ENCODE measurements around the gene MGAT5B. TPM values are rescaled to one million over a fixed set of nuclear protein-coding genes. Genes with fewer than 3 reads are reported as not detected.

Gene MGAT5B
- total RNA-seq, 1 donor from 2014 or later = 6.3 TPM

- H3K4me3 Mint-ChIP-seq (ENCODE audit: unreplicated experiment) = no peak overlapping the region
Observed at GRCh38 chr17:76833747-76834146, 34.5 kb upstream of the MGAT5B start.

GRCh38 chr17:76834870-76835269 lies 33.3 kb upstream of the MGAT5B start:
- TF ChIP-seq CTCF (IDR thresholded peaks at IDR 0.05; ENCODE audit: insufficient read depth, low read depth, low read length) (no peak), EZH2 (IDR thresholded peaks at IDR 0.05; ENCODE audit: insufficient read depth, low read length) (no peak)

More at GRCh38 chr17:76833747-76834146, 34.5 kb upstream of the MGAT5B start:
- Histone ChIP-seq H3K36me3 (ENCODE audit: insufficient read depth, low read length) (no peaks in the 10 kb centered on the region), H3K4me3 (ENCODE audit: insufficient read depth, low read depth, low read length) (no peak overlapping the region), H3K27ac (ENCODE audit: low read depth, low read length) (no peak overlapping the region), H3K9ac (ENCODE audit: low read length) (no peak overlapping the region), H3K27me3 (ENCODE audit: insufficient read depth, low read length) (peaks cover 11% of the 10 kb centered on the region), H3K4me2 (ENCODE audit: low read length) (no peak overlapping the region), H3K4me1 (ENCODE audit: insufficient read depth, low read length) (no peaks in the 10 kb centered on the region), H3K9me3 (ENCODE audit: insufficient read depth, low read depth, low read length) (no peaks in the 10 kb centered on the region), H2AFZ (ENCODE audit: low read depth, low read length) (no peak overlapping the region), H3K79me2 (ENCODE audit: insufficient read depth, low read length) (no peaks in the 10 kb centered on the region), H4K20me1 (ENCODE audit: insufficient read depth, low read length) (no peaks in the 10 kb centered on the region)
- no peaks in the 10 kb centered on the region for H3K9me3 Mint-ChIP-seq (ENCODE audit: unreplicated experiment)
- peaks cover 27% of the 10 kb centered on the region for H3K27me3 Mint-ChIP-seq (ENCODE audit: low read depth, unreplicated experiment)
- FAIRE-seq (no peak), DNase-seq (ENCODE audit: low read depth) (no peak)
- no peaks in the 10 kb centered on the region for H3K4me1 Mint-ChIP-seq (ENCODE audit: low read depth, unreplicated experiment)
- H3K36me3 Mint-ChIP-seq (ENCODE audit: low read depth, unreplicated experiment) = no peaks in the 10 kb centered on the region
- TF ChIP-seq CTCF (IDR thresholded peaks at IDR 0.05; ENCODE audit: insufficient read depth, low read depth, low read length) (no peak), EZH2 (IDR thresholded peaks at IDR 0.05; ENCODE audit: insufficient read depth, low read length) (no peak)
- no peak overlapping the region for H3K27ac Mint-ChIP-seq (ENCODE audit: unreplicated experiment)

GRCh38 chr17:76840443-76840767 lies 27.8 kb upstream of the MGAT5B start:
- Histone ChIP-seq H3K27ac (ENCODE audit: low read depth, low read length) (no peak overlapping the region), H2AFZ (ENCODE audit: low read depth, low read length) (no peak overlapping the region), H3K27me3 (ENCODE audit: insufficient read depth, low read length) (peaks cover 11% of the 10 kb centered on the region), H3K4me2 (ENCODE audit: low read length) (no peak overlapping the region), H3K79me2 (ENCODE audit: insufficient read depth, low read length) (no peaks in the 10 kb centered on the region), H3K9me3 (ENCODE audit: insufficient read depth, low read depth, low read length) (no peaks in the 10 kb centered on the region), H4K20me1 (ENCODE audit: insufficient read depth, low read length) (no peaks in the 10 kb centered on the region), H3K9ac (ENCODE audit: low read length) (no peak overlapping the region), H3K4me3 (ENCODE audit: insufficient read depth, low read depth, low read length) (no peak overlapping the region), H3K36me3 (ENCODE audit: insufficient read depth, low read length) (no peaks in the 10 kb centered on the region), H3K4me1 (ENCODE audit: insufficient read depth, low read length) (no peaks in the 10 kb centered on the region)
- TF ChIP-seq EZH2 (IDR thresholded peaks at IDR 0.05; ENCODE audit: insufficient read depth, low read length) = no peak
- no peak for TF ChIP-seq CTCF (IDR thresholded peaks at IDR 0.05; ENCODE audit: insufficient read depth, low read depth, low read length)
- peaks cover 31% of the 10 kb centered on the region for H3K27me3 Mint-ChIP-seq (ENCODE audit: low read depth, unreplicated experiment)
- H3K4me3 Mint-ChIP-seq (ENCODE audit: unreplicated experiment) = peak overlapping the region; percentile 4
- H3K36me3 Mint-ChIP-seq (ENCODE audit: low read depth, unreplicated experiment) = no peaks in the 10 kb centered on the region
- H3K4me1 Mint-ChIP-seq (ENCODE audit: low read depth, unreplicated experiment) = peaks cover 25% of the 10 kb centered on the region
- FAIRE-seq (no peak), DNase-seq (ENCODE audit: low read depth) (no peak)
- H3K27ac Mint-ChIP-seq (ENCODE audit: unreplicated experiment) = no peak overlapping the region
- no peaks in the 10 kb centered on the region for H3K9me3 Mint-ChIP-seq (ENCODE audit: unreplicated experiment)

More at GRCh38 chr17:76834870-76835269, 33.3 kb upstream of the MGAT5B start:
- H3K9me3 Mint-ChIP-seq (ENCODE audit: unreplicated experiment) = no peaks in the 10 kb centered on the region
- no peaks in the 10 kb centered on the region for H3K4me1 ChIP-seq (ENCODE audit: insufficient read depth, low read length)
- no peak overlapping the region for H2AFZ ChIP-seq (ENCODE audit: low read depth, low read length)
- H3K27ac Mint-ChIP-seq (ENCODE audit: unreplicated experiment) = no peak overlapping the region
- no peaks in the 10 kb centered on the region for H3K36me3 Mint-ChIP-seq (ENCODE audit: low read depth, unreplicated experiment)
- H3K4me3 ChIP-seq (ENCODE audit: insufficient read depth, low read depth, low read length) = no peak overlapping the region
- peaks cover 11% of the 10 kb centered on the region for H3K27me3 ChIP-seq (ENCODE audit: insufficient read depth, low read length)
- H3K27me3 Mint-ChIP-seq (ENCODE audit: low read depth, unreplicated experiment) = peaks cover 29% of the 10 kb centered on the region
- DNase-seq (ENCODE audit: low read depth) (no peak), FAIRE-seq (no peak)
- no peaks in the 10 kb centered on the region for H3K9me3 ChIP-seq (ENCODE audit: insufficient read depth, low read depth, low read length)
- H3K27ac ChIP-seq (ENCODE audit: low read depth, low read length) = no peak overlapping the region
- no peaks in the 10 kb centered on the region for H3K79me2 ChIP-seq (ENCODE audit: insufficient read depth, low read length)
- no peaks in the 10 kb centered on the region for H4K20me1 ChIP-seq (ENCODE audit: insufficient read depth, low read length)
- H3K36me3 ChIP-seq (ENCODE audit: insufficient read depth, low read length) = no peaks in the 10 kb centered on the region
- peaks cover 2% of the 10 kb centered on the region for H3K4me1 Mint-ChIP-seq (ENCODE audit: low read depth, unreplicated experiment)
- no peak overlapping the region for H3K4me3 Mint-ChIP-seq (ENCODE audit: unreplicated experiment)
- no peak overlapping the region for H3K4me2 ChIP-seq (ENCODE audit: low read length)
- H3K9ac ChIP-seq (ENCODE audit: low read length) = no peak overlapping the region

Data from astrocyte (in vitro differentiated cells and primary cell).